ENCODE results near the gene CUX1. TPM values are rescaled to one million over a fixed set of nuclear protein-coding genes. Genes with fewer than 3 reads are reported as not detected.
"Not testable (repeated sequence)": the region's sequence is repeated elsewhere in the genome, so short reads cannot be mapped to it uniquely, and the experiment has no call there.

CUX1 gene
- total RNA-seq, 1 donor from 2014 or later = 97.4 TPM

DNA sequence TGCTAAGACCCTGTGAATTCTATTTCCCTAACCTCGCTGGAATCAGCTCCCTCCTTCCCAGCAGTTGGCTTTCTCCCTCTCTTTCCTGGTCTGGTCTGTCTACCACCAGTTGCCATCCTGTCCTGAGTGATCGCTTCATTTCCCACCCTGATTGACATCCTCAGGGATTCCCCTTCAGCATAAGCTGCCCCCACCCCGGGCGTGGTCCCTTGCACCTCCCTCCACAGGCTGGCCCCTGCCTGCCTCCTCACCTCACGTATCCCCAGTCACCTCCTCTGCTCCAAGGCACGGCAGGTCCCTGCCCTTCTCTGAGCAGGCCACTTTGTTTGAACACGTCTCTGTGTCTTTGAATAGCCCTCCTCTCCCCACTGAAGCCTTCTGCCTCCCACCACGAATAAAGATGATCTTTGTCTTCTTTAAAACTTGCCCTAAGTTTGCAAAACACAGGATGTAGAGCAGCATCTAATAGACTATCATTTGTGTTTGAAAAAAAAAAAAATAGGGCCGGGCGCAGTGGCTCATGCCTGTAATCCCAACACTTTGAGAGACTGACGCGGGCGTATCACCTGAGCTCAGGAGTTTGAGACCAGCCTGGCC, 233.5 kb downstream of the CUX1 start:
- intact Hi-C loops (cut with DNase I) = no loop called here
- no peak for DNase-seq
- no peak for ATAC-seq (ENCODE audit: poor library complexity)

DNA sequence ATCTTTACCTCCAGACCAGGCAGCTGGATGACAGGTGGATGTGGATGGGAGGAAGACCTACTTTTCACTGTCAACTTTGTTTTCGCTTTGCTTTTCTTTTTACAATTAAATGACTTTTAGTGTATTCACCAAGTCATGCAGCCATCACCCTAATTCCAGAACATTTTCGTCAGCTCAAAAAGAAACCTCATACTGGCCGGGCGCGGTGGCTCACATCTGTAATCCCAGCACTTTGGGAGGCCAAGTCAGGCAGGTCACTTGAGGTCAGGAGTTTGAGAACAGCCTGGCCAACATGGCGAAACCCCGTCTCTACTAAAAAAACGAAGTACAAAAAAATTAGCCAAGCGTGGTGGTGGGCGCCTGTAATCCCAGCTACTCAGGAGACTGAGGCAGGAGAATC, 234.3 kb downstream of the CUX1 start:
- ATAC-seq (ENCODE audit: poor library complexity); DNase-seq; intact Hi-C loops (cut with DNase I): not testable (repeated sequence)

DNA sequence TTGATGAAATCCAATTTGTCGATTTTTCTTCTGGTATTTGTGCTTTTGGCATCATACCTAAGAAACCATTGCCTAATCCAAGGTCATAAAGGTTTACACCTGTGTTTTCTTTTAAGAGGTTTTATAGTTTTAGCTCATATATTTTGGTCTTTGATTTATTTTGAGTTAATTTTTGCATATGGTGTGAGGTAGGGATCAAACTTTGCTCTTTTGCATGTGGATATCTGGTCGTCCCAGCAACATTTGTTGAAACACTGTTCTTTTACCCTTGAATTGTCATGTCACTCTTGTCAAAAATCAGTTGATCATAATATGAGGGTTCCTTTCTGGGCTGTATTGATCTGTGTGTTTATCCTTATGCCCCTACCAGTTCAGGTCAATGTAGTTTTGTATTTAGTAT, 236.7 kb downstream of the CUX1 start:
- ATAC-seq (ENCODE audit: poor library complexity) = no peak
- intact Hi-C loops (cut with DNase I) = no loop called here
- no peak for DNase-seq

- intact Hi-C loops (cut with DNase I) = no loop called here
- DNase-seq = no peak
- no peak for ATAC-seq (ENCODE audit: poor library complexity)
These were observed 238.0 kb downstream of the CUX1 start for GRCh38 chr7:102055181-102055976.

- ATAC-seq (ENCODE audit: poor library complexity) = no peak
- intact Hi-C loops (cut with DNase I) = no loop called here
- no peak for DNase-seq
These were observed 242.1 kb downstream of the CUX1 start for GRCh38 chr7:102059524-102059923.

GRCh38 chr7:102061354-102061945, 244.0 kb downstream of the CUX1 start:
- intact Hi-C loops (cut with DNase I) = no loop called here
- no peak for ATAC-seq (ENCODE audit: poor library complexity)
- DNase-seq = no peak

DNA sequence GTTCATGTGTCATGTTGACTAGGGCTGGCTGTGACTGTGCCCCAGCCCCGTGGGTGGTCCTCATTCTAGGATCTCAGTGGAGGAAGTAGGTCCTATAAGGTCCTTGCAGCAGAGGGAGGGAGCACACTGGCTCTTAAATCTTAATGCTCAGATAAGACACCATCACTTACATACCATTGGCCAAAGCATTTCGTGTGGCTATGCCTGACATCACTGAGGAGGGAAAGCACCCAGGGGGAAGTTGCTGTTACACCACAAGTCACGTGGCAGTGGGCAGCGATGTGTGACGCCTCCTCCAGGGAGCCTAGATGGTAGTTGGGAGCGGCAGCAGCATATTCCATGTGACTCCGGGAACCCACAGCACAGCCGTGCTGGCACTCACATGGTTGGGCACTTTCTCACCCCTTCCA, 244.6 kb downstream of the CUX1 start:
- intact Hi-C loops (cut with DNase I) = no loop called here
- ATAC-seq (ENCODE audit: poor library complexity) (no peak), DNase-seq (no peak)

DNA sequence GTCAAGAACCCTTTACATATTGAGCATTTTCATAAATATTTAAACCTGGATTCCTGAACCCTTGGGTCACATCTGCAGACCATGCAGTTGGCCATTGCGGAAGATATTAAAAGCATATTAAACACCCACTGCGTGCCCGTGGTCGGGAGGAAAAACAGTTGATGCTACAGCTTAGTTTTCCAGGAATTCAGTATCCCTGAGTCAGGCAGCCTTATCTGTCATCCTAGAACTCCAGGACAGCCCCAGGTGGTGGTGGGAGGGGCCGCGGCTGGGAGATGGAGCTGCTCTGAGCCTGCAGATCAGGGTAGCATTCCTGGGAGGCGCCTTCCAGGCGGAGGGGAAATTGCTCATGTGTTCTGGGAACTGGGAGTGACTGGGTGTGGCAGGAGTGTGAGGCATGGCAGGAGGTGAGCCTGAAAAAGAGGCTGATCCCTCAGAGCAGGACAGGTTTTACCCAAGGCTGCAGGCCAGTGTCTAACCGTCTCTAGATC, 246.3 kb downstream of the CUX1 start:
- peak; percentile 32 for ATAC-seq (ENCODE audit: poor library complexity)
- DNase-seq = no peak
- intact Hi-C loops (cut with DNase I) = no loop called here

DNA sequence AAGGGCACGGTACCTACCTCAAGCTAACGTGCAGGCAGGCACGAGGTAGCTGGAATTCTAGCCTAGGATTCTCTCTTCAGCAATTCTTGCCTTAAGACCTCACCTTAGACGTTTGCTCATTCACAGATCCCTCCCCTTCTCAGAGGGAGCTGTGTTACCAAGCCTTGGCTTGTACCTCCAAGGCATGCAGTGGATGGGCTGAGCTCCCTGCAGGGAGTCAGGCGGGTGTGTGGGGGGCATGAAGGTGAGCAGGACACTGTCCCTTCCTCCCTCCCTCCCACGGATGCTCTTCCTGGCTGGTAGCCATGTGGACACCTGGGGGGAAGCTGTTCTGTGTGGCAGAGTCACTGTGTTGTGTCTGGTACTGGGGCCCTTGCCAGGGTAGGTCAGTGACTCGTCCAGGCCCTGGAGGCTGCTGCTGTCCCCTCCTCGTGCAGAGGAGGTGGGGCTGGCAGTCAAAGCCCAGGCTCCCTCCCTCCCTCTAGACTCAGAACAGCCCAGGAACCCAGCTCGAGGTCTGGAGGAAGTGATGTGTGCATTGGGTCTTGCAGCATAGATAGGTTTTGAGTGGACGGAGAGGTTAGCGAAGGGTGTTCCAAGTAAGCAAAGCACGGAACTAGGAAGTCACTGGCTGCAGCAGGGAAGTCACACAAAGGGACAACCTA, 247.1 kb downstream of the CUX1 start:
- ATAC-seq (ENCODE audit: poor library complexity) = peak; percentile 72
- intact Hi-C loops (cut with DNase I) = no loop called here
- DNase-seq = peak; percentile 61

DNA sequence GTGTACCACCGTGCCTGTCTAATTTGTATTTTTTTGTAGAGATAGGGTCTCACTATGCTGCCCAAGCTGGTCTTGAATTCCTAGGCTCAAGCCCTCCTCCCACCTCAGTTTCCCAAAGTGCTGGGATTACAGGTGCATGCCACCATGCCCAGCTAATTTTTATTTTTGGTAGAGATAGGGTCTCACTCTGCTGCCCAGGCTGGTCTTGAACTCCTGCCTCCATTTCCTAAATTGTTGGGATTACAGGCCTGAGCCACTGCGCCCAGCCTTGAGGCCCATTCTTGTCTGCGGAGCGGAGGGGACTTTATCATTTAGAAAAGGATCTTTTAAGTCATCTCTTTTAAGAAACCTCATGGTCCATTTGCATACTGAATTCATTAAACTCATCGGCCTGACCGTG, 247.8 kb downstream of the CUX1 start:
- intact Hi-C loops (cut with DNase I) = no loop called here
- DNase-seq (no peak), ATAC-seq (ENCODE audit: poor library complexity) (no peak)

- DNase-seq (no peak), ATAC-seq (ENCODE audit: poor library complexity) (no peak)
- intact Hi-C loops (cut with DNase I) = no loop called here
These were observed 249.1 kb downstream of the CUX1 start for GRCh38 chr7:102066476-102066875.

DNA sequence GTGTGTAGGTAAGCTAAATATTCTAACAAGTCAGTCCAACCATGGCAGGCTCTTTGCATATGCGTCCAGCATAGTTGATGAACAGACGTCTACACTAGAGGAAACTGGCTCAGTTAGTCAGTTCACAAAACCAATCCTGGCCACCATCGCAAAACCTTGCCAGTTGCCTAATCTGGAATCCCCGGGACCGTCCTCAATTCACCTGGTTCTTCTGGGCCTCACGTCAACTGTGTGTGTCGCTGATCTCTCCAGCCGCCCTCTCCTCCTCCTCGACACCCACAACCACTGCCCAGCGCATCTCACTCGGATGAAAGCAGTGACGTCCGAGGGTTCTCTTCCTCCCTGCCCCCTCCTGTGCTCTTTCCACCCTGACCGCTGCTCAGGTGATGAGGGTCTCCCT, 251.4 kb downstream of the CUX1 start:
- DNase-seq = no peak
- intact Hi-C loops (cut with DNase I) = no loop called here
- no peak for ATAC-seq (ENCODE audit: poor library complexity)

DNA sequence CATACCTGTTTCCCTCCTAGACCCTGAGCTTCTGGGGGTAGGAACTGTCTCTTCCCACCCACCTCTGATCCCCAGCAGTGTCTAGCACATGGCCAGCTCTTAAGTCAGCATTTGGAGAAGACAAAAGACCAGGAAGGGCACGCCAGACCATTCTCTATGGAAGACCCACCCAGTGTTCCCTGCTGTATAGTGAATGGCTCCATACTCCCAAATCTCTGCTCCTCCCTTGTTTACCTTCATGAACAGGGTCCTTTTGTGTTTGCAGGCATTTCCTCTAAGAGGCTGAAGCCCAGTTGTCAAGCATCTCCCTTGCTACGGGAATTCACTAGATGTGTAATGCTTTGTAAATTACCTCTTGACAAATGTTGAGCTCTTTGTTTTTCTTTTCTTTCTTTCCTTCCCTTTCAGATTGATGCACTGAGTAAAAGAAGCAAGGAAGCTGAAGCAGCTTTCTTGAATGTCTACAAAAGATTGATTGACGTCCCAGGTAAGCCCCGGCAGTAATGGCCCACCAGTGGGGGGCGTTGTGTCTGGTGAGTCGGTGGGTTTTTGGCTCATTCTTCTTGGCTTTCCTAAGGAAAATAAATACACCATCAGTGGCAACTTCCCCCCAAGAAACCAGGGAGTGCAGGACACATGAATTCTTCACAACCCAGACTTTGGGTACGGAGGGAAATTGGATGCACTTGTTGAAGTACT, 252.7 kb downstream of the CUX1 start:
- intact Hi-C loops (cut with DNase I) = no loop called here
- DNase-seq (no peak), ATAC-seq (ENCODE audit: poor library complexity) (no peak)

DNA sequence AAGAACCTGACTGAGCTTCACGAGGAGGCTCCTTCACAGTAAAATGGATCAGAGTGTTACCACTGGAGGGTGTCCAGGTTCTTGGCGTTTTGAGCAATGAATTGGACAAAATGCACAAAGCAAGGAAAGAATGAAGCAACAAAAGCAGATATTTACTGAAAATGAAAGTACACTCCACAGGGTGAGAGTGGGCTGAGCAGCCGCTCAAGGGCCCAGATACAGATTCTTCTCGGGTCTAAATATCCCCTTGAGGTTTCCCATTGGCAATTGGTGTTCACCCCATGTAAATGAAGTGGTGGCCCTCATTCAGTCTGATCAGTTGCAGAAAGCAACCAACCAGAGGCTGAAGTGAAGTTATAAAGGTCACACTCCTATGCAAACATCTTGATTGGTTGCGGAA, 254.6 kb downstream of the CUX1 start:
- DNase-seq (no peak), ATAC-seq (ENCODE audit: poor library complexity) (no peak)
- intact Hi-C loops (cut with DNase I) = no loop called here

GRCh38 chr7:102072636-102073209, 255.3 kb downstream of the CUX1 start:
- ATAC-seq (ENCODE audit: poor library complexity) (peak; percentile 20), DNase-seq (no peak)
- intact Hi-C loops (cut with DNase I) = no loop called here

GRCh38 chr7:102073931-102074880, 256.8 kb downstream of the CUX1 start:
- intact Hi-C loops (cut with DNase I) = no loop called here

DNA sequence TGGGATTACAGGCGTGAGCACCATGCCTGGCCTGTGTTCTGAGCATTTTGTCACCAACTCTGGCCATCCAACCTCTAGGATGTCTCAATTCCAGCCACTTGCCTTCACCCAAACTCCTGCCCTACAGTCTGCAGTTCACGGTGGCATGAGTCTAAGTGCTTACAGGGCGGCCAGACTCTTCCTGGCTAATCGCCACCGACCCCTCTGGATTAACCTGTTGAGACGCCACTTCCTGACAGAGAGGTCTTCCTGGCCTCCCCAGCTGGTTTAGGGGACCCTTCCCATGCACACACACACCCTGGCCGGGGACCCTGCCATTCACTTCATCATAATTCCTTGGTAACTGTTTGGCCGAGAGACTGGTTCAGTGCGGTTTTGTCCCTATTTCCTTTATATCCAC, 257.7 kb downstream of the CUX1 start:
- intact Hi-C loops (cut with DNase I) = no loop called here
- DNase-seq (no peak), ATAC-seq (ENCODE audit: poor library complexity) (no peak)

More at GRCh38 chr7:102073931-102074880, 256.8 kb downstream of the CUX1 start:
- no peak for DNase-seq
- no peak for ATAC-seq (ENCODE audit: poor library complexity)
